AG09309 (cell line): ENCODE measurements around the gene CPT1A.

Experiments
- DNase-seq: peaks from one replicate; pipeline ENCODE4 v3.0.0-alpha.2; 2010; ENCODE audit warnings: low read depth
- H3K4me3 ChIP-seq: 2 replicates; pipeline ENCODE4 v1.5.1; 2011; ENCODE audit warnings: mild to moderate bottlenecking, low read depth, low read length, moderate library complexity; ENCODE audit not compliant: control insufficient read depth
- CTCF ChIP-seq: IDR thresholded peaks from 2 replicates; pipeline ENCODE4 v1.5.1; 2011; ENCODE audit warnings: mild to moderate bottlenecking, low read depth, low read length, inconsistent platforms; ENCODE audit not compliant: insufficient read depth, control insufficient read depth; ENCODE audit errors: missing control alignments

The CPT1A gene

GRCh38 chr11:68759991-68760390 is 81.7 kb downstream of the CPT1A start:
- TF ChIP-seq CTCF, result no peak
- DNase-seq, result no peak
- no peak overlapping the region for H3K4me3 ChIP-seq

DNA sequence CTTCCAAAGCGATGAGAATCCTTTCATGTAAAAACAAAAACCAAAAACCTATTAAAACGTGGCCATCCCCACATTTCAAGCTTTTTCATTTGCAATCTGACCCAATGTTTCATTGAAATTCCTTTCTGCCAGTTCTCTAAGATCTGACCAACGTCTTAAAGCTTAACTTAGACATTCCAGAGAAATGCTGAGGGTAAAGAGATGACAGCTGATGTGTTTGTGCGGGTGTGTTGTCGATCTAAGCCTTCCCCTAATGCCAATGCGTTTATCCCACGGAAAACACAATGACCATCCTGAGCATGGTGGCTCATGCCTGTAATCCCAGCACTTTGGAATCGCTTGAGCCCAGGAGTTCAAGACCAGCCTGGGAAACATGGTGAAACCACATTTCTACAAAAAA is 84.0 kb downstream of the CPT1A start:
- DNase-seq, result no peak
- no peak overlapping the region for H3K4me3 ChIP-seq
- TF ChIP-seq CTCF, result no peak

DNA sequence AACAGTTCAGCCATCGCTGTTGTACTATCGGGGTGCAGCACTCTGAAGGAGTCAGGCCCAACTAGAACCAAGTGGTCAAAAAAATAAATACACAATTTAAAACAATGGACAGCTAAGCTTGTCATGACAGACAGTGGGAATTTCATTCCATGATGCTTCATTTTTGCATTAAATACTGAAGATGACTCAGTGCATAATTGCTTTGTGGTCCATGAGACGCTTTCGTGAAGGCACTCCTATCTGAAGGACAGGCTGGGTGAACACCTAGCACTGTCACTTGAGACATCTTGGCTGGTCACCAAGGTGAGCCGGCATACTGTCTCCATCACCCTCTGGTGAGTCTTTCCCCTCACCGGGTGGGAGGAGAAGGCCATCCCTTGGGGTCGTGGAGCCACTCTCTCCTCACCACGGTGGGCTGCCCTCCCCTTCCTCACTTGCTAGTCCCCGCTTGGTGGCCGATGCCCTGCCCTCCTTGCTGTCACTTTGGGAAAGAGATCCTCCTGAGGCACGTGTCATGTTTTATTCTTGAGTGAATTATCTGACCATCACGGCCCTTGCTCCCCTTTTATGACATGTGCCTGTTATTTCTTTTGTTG is 85.4 kb downstream of the CPT1A start:
- TF ChIP-seq CTCF, result no peak

DNA sequence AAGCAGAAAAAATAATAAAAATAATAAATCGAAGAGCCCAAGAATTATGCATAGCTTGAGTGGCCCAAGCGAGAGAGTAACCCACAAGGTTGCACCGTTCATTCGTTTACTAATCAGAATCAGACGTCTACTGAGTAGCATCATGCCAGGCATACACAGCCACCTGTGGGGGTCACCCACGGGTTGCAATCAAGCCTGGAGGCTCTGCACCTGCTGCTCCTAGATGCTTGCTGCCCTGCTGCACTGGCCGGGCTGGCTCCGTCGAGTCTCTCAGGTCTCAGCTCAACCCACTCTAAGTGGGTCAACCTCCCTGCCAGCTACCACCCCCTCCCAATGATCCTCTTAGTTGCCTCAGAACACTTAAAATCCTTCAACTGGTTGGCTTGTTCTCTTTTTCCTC is 88.4 kb downstream of the CPT1A start:
- no peak overlapping the region for H3K4me3 ChIP-seq
- no peak for TF ChIP-seq CTCF
- no peak for DNase-seq

More for the DNA sequence above, 85.4 kb downstream of the CPT1A start:
- no peak overlapping the region for H3K4me3 ChIP-seq
- DNase-seq, result no peak

DNA sequence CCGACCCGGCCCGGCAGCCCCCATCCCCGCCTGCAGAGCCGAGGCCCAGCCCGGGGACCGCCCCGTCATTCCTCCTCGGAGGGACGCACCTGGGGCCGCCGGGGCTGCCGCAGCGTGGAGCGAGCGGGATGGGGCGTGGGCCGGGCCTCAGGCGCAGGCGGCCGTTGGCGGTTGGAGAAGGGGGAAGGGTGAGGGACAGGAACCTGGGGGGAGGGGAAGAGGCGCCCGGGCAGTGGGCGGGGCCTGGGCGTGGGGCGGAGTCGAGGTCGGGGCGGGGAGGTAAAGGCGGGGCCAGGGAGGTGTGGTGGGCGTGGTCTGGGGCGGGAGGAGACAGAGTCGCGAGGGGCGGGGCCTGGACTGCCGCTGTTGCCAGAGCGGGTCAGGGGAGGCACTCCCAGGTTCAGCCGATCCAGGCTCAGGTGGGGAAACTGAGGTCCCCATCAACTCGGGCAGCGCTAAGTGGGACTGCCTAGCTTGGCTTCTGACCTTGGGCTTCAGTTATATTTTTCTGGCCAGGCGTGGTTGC is 90.3 kb downstream of the CPT1A start, which contains the start of gene TESMIN:
Gene TESMIN, minus strand, starts transcription at position 190 of the 526 bp plus-strand sequence. CDS start 860 bp downstream, outside the sequence.
- no peak for TF ChIP-seq CTCF
- peak within 1 kb of the TSS; percentile 15 for H3K4me3 ChIP-seq
- no peak for DNase-seq

DNA sequence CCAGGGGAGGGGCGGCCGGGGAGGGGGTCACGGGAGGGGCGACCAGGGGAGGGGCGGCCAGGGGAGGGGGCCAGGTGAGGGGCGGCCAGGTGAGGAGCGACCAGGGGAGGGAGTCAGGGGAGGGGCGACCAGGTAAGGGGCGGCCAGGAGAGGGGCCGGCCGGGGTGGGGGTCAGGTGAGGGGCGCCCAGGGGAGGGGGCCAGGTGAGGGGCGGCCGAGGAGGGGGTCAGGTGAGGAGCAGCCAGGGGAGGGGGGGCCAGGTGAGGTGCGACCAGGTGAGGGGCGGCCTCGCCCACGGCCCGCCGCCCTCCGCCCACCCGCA is 90.8 kb downstream of the CPT1A start:
- DNase-seq, result no peak
- no peak overlapping the region; the same call in 1 of the 2 replicates for H3K4me3 ChIP-seq
- TF ChIP-seq CTCF, result no peak
